Astrocyte of the cerebellum (primary cell): ENCODE results near the gene C1QTNF1.

Experiments
- DNase-seq: peaks from one replicate; pipeline ENCODE4 v3.0.0-alpha.2; 2011; ENCODE audit warnings: low read depth
- H3K4me3 ChIP-seq: 2 replicates; pipeline ENCODE4 v1.5.1; 2011; ENCODE audit warnings: mild to moderate bottlenecking, low read depth, low read length, moderate library complexity
- in situ Hi-C: cut with HindIII; loops from 2 replicates; pipeline ENCODE4 v1.10.0; 2017; ENCODE audit warnings: low sequenced_read_pairs
- TF ChIP-seq, protein P1 (sequence below): IDR thresholded peaks from 2 replicates; pipeline ENCODE4 v1.5.1; 2012; ENCODE audit warnings: low read length, low read depth, moderate library complexity, mild to moderate bottlenecking; ENCODE audit errors: missing control alignments

The C1QTNF1 gene

DNA sequence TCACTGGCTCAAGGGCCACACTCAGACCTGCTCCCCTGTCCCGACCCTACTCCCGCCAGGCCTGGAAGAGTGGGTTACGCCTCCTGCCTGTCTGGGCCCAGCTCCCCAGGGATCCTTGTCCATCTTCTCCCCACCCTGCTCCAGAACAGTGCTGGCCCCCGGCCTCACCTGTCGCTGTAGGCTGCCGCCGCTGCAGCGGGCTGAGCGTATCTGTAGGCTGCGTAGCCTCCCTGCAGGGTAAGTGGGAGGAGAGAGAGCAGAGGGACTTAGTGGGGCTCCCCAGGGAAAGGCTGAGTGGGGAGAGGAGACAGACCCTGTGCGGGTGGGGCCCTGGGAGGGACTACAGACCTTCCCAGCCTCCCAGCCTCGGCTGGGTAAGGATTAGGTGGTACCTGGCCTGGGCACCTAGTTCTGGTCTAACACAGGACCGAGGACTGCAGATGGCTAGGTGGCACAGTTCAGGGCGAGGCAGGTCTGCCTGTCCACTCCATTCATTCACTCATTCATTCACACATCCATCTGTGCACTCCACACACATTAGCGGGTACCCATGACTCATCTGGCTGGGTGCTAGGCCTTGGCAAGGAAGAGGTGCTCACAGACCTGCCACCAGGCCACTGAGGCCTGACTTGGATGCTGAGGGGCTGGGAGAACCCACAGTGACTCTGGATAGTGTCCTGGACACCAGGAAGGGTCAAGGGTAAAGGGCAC, 71.5 kb downstream of the C1QTNF1 start:
- TF ChIP-seq, protein P1, sequence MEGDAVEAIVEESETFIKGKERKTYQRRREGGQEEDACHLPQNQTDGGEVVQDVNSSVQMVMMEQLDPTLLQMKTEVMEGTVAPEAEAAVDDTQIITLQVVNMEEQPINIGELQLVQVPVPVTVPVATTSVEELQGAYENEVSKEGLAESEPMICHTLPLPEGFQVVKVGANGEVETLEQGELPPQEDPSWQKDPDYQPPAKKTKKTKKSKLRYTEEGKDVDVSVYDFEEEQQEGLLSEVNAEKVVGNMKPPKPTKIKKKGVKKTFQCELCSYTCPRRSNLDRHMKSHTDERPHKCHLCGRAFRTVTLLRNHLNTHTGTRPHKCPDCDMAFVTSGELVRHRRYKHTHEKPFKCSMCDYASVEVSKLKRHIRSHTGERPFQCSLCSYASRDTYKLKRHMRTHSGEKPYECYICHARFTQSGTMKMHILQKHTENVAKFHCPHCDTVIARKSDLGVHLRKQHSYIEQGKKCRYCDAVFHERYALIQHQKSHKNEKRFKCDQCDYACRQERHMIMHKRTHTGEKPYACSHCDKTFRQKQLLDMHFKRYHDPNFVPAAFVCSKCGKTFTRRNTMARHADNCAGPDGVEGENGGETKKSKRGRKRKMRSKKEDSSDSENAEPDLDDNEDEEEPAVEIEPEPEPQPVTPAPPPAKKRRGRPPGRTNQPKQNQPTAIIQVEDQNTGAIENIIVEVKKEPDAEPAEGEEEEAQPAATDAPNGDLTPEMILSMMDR = no peak
- in situ Hi-C loops = no loop called here

DNA sequence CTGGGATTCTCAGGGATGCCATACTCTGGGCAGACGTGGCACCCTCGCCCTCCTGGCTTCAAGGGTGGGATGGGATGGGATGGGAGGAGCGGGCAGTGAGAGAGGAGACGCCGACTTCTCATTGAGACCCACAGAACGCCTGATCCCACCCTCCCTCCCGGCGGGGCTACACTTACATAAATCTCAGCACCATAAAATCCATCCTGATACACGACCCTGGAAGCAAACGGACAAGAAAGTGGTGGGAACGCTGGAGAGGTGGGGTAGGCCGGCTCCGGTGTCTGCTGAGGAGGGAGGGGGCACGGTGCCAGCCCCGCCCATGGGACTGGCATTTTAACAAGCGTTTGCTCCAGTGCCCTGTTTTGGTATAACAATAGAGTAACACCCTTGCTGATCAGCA, 72.5 kb downstream of the C1QTNF1 start:
- in situ Hi-C loops = no loop called here
- TF ChIP-seq, protein P1 = no peak
- DNase-seq = no peak
- H3K4me3 ChIP-seq = no peak overlapping the region

More for the DNA sequence above, 71.5 kb downstream of the C1QTNF1 start:
- no peak for DNase-seq
- H3K4me3 ChIP-seq = no peak overlapping the region

DNA sequence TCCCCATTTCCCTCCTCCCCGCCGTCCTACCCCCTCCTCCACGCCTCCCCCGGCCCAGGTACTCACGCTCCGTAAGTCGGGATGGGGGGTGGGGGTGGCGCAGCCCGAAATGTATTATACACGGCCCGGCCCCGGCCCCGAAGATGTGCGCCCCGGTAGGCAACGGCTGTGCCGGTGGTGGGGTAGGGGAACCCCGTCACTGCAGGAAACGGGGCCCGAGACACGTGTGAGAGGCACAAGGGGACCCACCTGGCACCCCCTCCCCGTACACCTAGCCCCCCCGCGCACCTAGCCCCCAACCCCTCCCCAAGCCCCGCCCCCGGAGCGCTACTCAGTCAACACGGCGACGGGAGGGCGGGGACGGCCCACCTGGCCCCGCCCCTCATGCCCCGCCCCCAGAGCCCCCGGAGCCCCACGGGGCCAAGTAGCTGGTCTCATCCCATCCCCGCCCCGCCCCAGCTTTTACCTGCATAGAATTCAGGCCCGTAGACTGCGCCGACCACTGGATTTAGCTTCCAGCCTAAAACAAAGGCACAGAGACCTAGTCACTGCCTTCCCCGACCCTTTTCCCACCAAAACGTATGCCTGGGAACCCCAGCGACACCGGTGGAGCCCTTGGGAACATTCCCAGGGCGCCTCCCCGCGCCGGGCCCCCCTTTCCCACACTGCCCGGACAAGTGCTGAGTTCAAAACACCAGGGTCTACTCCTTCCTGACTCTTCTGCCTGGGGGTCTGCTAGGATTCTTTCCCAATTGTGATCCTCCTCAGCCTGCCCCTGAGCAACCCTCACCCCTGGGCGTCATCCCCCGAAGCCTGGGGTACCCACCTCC, 73.5 kb downstream of the C1QTNF1 start:
- TF ChIP-seq, protein P1 = no peak
- H3K4me3 ChIP-seq = no peak overlapping the region
- no peak for DNase-seq
- in situ Hi-C loops = no loop called here

DNA sequence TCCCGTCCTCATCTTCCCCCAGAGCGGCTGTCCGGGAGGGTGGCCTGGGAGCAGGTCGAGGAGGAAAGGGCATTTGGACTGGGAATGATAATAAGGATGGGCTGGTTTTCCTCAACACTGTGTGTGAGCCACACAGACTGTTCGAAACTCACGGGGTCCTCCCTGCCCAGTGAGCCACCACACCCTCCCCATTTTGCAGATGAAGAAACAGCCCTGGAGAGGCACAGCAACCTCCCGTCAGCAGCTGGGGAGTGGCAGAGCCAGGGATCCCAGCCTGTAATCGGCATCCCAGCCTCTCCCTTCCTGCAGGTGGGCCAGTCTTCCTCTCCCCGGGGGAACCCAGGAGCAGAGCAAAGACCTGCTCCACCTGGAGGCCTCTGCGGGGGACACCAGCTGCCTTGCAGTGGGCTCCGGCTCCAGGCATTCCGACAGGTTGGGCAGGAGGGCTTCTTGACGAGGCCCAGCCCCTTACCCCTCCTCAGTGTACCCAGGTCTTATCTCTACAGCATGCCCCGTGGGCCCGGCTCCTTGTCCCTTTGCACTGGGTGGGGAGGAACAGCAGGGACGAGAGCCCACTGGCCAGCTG, 74.4 kb downstream of the C1QTNF1 start:
- no peak for DNase-seq
- TF ChIP-seq, protein P1 = no peak
- in situ Hi-C loops = no loop called here
- H3K4me3 ChIP-seq = no peak overlapping the region
